Stimulated activated CD8-positive, alpha-beta memory T cell treated with anti-CD3 and anti-CD28 coated beads, Interleukin-12 subunit alpha, Interleukin-12 subunit beta, amount 100 ng/mL, for 1 hour (primary cell): Measurements from ENCODE around the gene TAF15.
A peak's percentile ranks its signal among the peaks of the same experiment; 100 is the strongest.

ENCODE experiments used
- DNase-seq: peaks from one replicate; pipeline ENCODE4 v3.0.0-alpha.2; 2020; ENCODE audit warnings: low read depth

The TAF15 gene

DNA sequence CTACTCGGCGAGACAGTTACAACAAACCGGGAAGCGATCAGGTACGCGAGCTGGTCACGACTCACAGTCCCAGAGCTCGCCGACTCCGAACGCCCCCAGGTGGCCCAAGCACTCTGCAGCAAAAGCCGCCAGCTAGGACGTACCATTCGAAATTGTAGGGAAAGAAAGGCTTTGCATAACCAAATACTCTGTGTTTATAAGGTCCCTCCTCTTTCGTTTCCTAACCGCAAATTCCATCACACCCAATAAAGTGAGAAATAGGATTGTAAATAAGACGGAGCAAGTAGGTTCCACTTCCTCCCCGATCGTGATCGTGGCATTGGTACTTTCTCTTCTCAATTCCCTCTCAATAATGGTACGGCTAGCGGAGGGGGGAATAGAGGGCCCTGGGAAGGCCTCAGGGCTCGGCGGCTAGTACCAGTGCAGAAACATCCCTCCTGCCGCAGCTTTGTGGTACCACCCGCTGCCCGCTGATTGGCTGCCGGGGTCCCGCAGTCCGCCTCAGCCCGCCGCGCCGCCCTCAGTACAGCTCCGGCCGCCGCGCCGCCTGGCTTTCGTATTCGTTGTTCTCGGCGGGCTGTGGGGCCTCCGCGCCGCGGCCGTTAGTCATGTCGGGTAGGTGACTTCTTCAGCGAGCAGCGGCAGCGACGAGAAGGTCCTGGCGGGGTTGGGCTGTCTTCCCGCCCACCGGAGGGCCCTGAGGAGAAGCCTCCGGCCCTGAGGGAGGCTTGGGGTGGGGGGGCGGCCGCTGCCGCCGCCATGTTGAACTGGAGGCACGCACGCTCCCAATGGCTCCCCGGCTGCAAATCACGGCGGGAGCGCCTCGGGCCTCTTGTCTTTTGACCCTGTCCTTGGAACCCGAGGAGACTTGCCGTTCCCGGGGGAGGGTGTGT is at the start of gene TAF15:
Gene TAF15, plus strand, starts transcription at position 523 of the 893 bp plus-strand sequence. Its CDS starts 86 bp downstream, at position 609.
- peak; percentile 88 for DNase-seq

DNA sequence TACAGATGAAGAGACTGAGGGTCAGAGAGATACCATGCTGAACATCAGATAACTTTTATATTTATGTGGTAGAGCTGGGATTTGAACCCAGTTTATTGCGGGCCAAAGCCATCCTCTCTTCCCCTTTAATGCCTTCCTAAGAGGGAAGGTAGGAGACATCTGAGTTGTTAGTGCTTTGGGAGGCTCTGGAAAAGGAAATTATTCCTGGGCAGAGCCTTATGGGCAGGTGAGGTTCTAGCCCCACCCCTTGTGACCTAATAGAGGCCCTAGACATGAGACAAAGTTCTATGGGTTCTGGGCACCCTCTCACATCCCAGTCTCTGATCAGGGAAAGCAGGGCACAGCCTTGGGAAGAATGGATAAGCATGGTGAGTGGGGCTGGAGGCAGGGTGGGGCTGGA is 48.7 kb upstream of the TAF15 start, which contains the start of gene C17orf50:
Gene C17orf50, plus strand, starts transcription at position 301 of the 400 bp plus-strand sequence. Its CDS starts 55 bp downstream, at position 356.
- no peak for DNase-seq

DNA sequence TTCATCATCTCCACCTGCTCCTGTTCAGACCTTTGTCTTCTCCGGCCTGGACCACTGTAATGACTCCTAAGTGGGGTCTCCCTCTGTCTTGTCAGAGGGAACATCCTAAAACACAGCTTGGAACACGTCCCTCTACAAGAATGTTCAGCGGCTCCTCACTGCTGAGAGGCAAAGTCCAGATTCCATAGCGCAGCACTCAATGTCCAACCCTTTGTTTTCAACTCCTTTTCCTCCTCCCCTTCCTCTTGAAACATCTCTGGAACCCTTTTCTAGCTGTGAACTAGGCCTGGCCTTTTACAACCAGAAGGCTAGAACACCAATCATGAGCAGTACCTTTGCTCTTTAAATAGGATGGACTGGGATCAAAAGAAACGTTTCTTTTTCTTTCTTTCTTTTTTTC is 47.7 kb upstream of the TAF15 start:
- no peak for DNase-seq

DNA sequence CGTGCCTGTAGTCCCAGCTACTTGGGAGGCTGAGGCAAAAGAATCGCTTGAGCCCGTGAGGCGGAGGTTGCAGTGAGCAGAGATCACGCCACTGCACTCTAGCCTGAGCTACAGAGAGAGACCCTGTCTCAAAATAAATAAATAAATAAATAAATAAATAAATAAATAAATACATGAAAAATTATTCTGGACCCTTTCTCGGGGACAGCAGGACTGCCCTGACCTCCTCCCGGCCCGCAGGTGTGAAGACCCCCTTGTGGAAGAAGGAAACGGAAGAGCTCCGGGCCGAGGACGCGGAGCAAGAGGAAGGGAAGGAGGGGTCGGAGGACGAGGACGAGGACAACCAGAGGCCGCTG is 45.5 kb upstream of the TAF15 start:
- DNase-seq = no peak

DNA sequence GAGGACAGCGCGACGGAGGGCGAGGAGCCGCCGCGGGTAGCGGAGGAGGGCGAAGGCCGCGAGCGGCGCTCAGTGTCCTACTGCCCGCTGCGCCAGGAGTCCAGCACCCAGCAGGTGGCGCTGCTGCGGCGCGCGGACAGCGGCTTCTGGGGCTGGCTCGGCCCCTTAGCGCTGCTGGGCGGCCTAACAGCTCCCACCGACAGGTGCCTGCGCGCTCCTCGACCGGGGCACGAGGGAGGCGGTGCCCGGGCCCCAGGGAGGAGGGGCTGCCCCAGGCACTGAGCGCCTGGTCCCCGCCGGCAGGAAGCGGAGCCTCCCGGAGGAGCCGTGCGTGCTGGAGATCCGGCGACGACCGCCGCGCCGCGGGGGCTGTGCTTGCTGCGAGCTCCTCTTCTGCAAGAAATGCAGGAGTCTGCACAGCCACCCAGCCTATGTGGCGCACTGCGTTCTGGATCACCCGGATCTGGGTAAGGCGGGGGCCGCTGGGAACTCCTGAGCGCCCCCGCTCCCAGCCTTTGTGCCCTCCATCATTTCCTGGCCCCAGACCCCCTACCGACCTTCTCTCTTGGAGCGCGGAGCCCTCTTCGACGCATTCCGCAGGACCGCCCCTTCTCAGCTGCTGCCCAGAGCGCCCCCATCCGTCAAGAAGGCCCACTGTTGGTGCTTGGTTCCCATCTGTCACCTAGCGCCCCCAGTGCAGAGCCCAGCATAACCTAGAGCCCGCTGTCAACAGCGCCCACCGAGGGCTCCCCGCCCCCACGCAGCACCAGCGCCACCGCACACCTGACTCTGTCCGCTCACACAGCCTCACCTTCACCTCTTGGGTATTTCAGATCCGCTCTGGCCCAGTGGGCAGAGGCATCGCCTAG is 44.9 kb upstream of the TAF15 start:
- DNase-seq = peak; percentile 71

DNA sequence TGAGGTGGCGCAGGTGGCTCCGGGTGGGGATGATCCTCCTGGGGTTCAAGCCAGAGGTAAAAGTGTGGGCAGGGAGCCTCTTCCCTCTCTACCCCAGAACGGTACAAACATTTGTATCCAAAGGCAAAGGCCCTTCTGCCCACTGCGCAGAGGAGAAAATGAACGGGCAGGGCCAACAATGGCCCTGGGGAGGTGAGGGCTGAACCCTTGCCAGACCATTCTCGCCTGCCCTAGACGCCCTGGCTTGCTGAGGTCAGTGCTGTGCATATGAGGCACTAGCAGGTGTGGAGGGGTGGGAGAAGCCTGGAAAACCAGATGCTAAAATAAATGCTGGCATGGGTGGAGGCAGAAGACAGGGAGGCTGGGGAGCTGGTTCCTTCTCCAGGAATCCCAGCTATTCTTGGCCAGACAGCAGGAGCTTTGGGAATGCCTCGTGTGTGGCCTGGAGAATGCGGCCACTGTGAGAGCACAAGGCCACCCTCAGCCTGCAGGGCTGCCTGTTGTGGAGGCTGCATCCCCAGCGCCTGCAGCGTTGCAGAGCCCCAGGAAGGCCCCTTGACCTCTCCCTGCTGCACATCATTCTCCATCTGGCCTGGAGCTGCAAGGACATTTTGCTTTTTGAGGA is 44.1 kb upstream of the TAF15 start:
- DNase-seq = no peak

DNA sequence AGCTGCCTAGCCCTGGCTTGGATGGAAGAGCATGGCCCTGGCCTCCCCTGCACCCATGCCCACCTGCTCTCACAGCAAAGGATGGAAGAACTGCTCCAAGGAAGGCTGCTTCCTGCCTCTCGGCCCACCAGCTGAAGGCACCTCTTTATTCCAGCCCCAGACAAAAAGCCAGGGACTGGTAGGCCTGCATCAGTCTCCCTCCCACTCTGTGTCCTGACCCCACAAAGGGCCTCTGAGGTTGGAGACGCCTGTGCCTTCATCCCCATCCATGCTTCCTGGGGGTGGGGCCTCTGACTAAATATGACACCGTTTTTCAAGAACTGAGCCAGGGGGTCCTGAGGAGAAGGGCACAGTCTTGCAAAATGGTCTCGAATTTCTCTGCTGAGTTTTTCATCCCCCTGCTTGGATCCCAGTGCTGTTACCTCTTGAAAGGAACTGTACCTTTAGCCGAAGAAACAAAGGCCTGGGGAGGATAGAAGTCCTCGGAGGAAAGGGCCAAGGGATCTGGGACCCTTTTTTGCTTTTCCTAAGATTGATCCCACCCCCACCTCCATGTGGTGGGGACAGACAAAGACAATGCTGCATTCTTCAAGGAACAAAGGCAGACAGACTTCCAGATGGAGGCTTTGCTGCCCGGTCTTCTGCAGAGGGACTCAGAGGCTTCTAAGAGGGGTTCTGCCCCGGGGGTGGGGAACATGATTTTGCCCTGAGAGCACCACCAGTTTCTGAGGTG is 43.4 kb upstream of the TAF15 start:
- no peak for DNase-seq

DNA sequence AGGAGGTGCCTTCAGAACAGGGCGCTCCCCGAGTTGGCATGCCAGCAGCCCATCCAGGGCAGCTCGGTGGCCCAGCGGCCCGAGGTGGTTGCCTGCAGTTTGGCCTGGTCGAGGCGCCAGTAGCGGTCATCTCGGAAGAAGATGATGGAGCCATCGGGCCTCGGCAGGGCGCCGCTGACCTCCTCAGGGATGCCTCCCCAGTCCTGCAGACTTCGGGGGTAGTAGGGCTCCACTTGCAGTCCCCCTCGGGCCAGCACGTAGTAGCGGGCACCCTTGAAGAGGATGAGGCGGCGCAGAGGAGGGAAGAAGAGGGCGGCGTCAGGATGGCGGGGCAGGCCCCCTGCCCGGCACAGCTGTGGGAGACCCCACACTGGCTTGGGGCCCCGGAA is 42.8 kb upstream of the TAF15 start:
- no peak for DNase-seq

DNA sequence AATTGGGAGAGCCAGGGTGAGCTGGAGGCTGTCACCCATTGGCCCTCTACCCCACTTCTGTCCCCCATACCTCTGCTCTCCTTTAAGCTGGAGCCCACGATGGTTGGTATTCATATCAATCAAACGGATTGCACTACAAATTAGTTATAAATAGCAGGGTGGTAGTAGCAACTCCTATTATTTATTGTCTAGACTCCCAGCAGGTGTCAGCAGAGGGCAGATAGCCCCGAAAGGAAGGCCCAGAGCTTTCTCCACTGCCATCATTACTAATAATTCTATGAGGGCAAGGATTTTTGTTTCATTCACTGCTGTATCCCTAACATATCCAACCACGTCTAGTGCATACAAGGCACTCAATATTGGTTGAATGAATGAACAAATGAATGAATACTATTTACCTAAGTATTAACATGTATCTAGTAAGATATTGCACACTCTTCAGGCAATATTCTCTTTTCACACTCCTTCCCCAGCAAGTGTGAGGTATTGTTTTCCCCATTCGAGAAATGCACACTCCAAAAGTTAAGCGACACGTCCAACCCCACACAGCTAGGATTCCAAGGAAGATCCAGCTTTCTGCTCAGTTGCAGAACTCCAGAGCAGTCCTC is 42.3 kb upstream of the TAF15 start:
- no peak for DNase-seq

DNA sequence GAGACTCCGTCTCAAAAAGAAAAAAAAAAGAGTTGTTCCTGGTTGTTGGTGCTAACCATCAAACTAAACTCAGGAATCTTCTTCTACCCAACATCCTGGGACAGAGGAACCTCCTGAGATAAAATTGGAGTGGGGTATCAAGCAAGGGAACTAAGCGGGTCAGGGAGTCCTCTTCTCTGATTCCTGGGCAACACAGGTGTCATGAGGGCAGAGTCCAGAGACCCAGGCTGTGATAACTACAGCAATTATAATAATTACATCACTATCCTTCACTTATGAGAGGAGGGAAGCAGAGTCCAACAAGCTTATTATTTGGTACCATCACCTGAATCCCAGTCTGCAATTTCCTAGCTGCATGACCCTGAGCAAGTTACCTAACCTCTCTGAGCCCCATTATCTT is 40.5 kb upstream of the TAF15 start:
- no peak for DNase-seq

DNA sequence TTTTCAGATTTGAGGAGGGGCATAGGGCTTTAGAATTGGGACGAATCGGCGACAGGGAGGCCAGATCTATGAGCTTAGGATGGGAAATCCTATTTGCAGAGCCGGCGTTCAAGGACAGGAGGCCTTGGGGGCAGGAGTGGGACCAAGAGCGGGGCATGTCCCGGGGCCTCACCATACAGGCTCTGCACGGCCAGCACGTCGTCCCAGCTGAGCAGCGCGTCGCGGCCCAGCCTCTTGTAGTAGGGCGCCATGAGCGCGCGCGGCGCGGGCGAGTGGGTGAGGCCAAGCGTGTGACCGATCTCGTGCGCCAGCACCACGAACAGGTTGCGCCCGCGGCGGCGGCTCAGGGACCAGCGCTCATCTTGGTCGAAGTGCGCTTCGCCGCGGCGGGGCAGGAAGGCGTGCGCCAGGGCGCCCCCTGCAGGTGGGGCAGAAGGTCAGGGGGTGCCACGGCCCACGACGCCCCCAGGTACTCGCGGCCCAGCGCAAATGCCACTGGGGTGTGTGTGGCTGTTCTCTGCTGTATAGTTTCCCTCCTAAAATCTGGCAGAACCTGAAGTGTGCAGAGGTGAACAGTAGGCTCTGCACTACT is 39.3 kb upstream of the TAF15 start:
- DNase-seq = no peak

DNA sequence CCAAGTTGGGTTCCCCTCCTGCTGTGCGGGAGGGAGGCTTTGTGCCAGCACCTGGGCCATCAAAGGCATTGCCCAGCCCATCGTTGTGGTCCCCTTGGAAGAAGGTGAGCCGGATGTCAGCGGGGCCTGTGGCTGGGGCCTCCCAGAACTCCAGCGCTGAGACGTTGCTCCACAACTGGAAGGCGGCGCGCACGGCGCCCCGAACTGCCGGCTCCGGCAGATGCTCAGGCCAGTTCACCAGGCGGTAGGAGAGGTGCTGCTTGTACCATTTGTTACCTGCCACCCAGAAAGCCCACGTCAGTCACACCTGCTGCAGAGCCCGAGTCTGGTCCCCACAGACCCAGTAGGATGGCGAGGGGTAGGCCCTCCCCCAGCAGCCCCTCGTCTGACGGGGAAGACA is 36.2 kb upstream of the TAF15 start:
- no peak for DNase-seq

DNA sequence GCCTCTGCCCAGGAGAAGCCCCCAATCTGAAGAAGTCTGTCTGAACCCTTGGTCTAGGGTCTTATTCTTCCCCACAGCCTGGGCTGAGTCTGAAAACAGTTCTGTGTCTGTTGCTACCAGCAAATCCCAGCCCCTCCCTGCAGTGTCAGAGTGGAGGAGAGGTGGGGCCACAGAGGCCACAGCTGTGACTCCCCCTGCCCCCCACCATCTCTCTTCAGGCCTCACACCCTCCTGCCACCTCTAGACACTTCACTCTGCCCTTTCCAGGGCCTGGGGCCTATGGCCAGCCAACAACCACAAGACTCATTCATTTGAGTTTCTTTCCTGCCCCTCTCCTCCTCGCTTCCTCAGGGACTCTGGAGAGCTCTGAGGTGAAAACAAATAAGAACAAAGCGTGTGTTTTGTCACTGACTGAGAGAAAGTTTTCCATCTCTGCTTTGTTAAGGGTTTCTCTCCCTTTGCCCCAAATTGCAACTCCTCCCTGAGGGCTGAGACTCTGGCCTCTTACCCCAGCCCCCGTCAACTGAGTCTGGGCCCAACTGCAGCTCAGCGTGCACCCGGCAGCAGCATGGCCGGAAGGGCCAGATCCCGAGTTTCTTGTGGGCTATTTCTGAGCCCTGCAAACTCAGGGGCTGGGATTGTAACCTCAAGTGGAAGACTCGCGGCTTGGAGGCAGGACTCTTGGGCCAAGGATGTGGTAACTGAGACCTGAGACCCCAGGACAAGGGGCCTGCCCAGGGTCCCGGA is 35.4 kb upstream of the TAF15 start:
- no peak for DNase-seq

DNA sequence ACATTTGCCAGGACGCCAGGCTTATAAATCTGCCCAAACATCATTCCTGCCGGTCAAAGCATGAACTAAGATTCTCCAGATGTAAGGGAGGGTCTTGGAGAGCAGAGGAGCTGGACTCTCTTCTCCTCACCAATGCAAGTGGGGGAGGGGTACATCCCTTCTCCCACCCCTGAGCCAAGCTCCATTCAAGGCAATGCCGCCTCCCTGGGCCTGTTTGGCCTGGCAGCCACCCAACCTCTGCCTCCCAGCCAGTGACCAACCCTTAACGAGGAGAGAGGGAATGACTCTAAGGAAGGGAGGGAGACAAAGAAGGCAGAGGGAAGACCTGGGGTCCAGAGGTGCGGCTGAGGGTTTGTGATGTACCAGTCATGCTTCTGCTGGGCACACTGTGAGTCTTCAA is 34.8 kb upstream of the TAF15 start:
- no peak for DNase-seq

DNA sequence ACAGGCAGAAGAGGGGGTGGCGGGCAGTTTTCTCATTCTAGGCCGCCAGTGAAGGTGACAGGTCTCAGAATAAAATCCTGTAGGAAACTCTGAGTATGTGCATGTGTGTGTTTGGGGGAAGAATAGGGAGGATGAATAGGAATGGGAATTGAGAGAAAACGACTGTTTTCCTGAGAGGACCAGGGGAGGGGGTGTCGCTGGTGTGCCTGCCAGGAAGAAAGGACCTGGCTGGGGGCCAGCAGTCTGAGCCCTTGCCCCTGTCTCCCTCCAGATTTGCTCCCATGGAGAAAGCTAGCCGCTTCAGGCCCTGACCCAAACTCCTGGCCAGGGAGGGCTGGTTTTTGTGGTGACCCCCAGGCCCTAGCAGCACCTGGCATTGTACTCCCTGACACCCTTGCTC is 34.2 kb upstream of the TAF15 start:
- no peak for DNase-seq

DNA sequence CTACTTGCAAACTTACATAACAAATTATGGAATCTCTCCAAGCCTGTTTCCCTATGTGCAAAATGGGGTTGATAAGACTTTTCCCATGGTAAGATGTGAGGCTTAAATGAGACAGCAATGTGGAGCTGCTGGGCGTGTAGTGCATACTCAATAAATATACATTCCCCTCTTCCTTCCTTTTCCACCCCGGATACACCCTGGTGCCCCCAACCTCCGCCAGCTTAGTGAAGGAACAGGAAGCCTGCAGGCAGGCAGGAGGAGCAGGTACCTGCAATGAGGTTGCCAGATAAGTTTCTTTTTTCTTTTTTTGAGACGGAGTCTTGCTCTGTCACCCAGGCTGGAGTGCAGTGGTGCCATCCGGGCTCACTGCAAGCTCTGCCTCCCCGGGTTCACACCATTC is 33.7 kb upstream of the TAF15 start:
- no peak for DNase-seq

DNA sequence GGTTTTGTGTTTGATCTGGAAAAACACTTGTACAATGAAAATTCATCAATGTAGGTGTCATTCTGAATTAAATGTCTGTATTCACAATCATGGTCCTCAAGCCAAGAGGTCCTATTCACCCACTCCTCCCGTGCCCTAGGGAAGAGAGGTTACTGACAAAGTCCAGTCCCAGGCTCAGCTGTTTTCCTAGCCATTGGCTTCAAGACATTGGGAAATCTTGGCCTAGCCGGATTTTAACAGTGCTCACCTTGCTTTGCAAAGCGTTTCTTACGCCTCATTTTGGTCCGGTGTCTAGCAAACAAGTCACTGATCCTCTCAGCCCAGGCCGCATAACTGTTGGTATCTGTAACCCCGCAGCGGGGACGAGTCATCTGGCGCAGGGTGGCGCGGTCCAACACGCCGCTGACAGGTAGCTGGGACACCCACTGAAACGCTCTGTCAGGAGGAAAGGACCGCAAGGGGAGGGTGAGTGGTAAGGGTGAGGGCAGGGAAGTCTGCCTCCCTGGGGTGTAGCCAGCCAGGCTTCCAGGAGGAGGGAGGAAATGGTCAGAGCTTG is 30.6 kb upstream of the TAF15 start:
- DNase-seq = no peak

DNA sequence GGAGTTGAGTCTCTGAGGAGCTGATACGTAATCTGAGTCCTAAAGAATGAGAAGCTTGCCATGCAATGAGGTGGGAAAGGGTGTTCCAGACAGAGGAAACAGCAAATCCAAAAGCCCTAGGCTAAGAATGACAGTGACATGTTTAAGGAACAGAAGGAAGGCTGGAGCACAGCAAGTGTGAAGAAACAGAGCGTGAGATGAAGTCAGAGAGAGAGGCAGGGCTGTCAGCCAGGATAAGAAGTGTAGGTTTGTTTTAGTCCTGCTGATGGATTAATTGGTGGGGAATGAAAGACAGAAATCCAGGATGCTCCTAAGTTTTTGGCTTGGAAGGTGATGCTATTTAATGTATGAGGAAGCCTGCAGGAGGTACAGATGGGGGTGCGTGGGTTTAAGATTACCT is 28.3 kb upstream of the TAF15 start:
- no peak for DNase-seq

DNA sequence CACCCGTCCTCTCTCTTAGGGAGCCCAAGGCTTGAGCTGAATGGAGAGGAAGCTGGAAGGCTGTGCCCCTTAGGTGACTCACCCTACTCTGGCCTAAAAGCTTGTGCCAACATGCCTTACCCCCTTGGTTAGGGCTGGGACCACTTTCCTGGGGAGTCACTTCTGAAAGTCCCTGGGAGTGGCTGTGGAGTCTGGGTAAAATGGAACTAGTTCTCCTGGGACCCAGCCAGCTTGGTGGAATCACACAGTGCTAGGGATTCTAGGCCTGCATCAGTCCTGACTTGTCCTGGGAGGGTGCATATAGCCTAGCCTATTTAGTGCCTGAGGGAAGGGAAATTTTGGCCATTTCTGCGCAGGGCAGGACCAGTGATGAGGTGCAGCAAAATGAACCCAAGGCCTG is 24.4 kb upstream of the TAF15 start:
- no peak for DNase-seq

DNA sequence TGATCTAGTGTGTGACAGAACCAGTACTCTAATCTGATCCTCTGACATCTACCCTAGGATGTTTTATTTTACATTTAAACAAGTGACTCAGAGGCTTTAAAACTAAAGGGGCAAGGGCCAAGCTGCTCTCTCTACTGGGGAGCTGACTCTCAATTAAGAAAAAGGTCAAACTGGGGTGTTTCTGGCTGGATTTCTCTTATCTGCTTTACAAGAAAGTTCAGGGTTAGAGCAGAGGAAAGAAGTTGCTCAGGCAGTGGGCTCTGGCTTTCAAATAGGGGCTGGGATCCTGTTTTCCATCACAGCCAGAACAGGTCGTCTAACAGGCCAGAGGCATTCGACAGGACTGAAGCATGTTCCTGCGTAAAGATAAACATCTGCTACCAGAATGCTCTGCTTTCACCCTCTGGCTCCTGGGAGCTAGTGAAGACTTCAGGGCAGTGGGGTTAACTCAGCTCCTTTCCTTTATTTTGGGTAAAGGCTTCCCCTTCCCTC is 22.3 kb upstream of the TAF15 start:
- DNase-seq = no peak
